Activated CD8-positive, alpha-beta memory T cell treated with anti-CD3 and anti-CD28 coated beads for 1 hour (primary cell): ENCODE data around the gene MCUB.

Experiments used
- DNase-seq, 2 donors: peaks; one replicate each; pipeline ENCODE4 v3.0.0-alpha.2; 2020; ENCODE audit warnings: low read depth in 1 of 2; ENCODE audit errors: extremely low read depth in 1 of 2

Gene MCUB

GRCh38 chr4:109624536-109624935, 64.5 kb downstream of the MCUB start:
- DNase-seq = no peak

DNA sequence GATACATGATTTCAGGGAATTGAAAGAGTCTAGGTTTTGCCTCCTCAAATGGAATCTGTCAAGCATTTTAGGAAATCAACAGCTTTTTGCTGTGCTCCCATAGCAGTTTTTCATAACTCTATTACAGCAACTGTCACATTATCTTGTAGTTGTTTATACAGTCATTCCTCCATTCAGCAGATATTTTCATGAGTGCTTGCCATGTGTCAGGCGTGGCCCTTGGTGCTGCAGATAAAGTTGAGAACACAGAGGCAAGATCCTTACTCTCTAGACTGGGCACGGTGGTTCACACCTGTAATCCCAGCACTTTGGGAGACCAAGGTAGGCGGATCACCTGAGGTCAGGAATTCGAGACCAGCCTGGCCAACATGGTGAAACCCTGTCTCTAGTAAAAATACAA, 67.3 kb downstream of the MCUB start:
- DNase-seq = no peak

DNA sequence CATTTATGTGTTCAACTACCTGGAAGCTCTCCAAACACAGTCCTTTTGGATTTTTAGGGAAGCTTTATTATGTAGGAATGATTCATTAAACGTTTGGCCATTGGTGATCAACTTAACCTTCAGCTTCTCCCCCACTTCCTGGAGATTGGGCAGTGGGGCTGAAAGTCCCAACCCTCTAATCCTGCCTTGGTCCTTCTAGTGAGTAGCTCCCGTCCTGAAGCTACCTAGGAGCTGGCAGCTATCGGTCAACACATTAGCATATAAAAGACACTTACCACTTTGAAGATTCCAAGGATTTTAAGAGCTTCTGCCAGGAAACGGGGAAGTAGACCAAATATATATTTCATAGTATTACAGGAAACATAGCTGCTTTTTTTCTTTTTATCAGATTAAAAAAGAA, 69.7 kb downstream of the MCUB start:
- no peak for DNase-seq

GRCh38 chr4:109631532-109632108, 71.6 kb downstream of the MCUB start:
- no peak for DNase-seq

DNA sequence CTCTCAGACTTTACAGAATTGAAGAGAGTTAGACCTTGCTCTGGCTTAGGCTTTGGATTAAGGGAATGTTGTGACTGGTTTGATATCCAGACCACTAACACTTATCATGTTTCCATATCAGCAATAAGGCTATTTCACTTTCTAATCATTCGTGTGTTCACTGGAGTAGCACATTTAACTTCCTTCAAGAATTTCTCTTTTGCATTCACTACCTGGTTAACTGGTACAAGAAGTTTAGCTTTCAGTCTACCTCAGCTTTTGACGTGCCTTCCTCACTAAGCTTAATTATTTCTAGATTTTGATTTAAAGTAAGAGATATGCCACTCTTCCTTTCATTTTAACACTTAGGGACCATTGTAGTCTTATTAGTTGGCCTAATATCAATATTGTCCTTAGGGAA, 80.6 kb downstream of the MCUB start:
- DNase-seq = no peak

DNA sequence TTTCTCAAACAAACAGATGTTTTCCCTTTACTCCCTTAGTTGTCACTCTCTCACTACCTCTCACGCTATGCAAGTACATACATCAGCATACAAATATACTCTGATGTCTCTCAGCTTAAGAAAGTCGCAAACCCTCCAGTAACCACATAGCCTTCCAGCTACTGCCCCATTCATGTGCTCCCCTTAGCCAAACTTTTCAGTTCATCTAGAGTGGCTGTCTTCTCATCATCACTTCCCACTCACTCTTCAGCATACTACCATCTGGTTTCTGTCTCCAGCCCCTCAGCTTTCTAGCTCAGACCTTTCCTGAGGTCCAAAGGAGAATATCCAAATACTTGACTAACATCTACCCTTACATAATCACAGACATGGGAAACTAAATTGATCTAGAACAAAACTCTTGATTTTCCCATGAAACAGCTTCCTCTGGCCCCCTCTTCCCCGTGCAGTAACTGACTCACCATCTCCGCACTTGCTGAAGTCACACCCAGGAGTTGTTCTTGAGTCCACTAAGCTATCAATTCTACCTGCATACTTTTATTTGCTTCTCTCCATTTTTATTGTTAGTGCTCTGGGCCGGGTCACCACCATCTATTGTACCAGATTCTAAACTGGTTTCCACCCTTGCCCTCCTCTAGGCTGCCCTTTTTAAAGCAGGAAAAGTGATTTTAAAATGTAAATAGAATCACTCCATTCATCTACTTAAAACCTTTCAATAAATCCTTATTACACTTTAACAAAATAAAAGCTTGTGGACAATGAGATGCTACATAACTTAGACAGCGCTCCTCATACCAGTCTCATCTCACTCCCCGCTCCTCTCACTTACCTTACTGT, 86.0 kb downstream of the MCUB start:
- no peak for DNase-seq

GRCh38 chr4:109648266-109648996, 88.4 kb downstream of the MCUB start:
- DNase-seq = no peak

- no peak for DNase-seq
Observed at GRCh38 chr4:109648997-109649575, 89.0 kb downstream of the MCUB start.

DNA sequence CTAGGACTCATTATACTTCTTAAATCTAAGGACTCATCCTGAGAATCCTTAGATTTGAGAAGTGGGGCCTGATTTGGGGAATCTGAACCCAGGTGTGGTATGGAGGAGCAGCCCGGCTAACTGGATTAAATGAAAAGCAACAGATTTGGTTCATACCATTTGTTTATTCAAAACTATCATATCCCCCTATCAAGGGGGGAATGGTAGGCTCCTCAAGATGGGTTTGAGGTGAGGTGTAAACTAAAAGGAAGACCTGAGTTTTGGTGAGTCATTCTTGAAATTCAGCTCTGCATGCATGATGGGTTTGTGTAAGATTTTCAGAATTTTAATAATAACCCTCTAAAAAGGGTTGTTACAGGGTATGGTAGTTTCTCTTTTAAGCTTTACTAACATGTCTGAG, 89.8 kb downstream of the MCUB start:
- DNase-seq = no peak

DNA sequence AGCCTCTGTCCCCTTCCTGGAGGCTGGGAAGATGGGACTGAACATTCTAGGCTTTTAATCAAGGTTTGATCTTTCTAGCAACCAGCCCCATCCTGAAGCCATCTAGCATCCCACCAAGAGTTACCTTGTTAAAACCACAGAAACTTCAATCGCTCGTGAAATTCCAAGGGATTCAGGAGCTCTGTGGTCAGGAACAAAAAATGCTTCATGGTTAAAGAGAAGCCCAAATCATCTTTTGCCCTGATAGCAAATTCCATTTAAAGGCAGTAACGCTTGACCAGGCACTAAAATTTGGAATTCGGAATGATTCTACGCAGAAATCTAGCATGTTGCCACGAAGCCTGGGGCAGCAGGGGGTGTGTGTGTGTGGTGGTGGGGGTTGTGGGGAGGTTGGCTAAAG, 95.3 kb downstream of the MCUB start:
- no peak for DNase-seq

- DNase-seq = no peak
Observed at GRCh38 chr4:109657854-109658418, 97.9 kb downstream of the MCUB start.

- no peak for DNase-seq
Observed at GRCh38 chr4:109658871-109659410, 98.9 kb downstream of the MCUB start.

DNA sequence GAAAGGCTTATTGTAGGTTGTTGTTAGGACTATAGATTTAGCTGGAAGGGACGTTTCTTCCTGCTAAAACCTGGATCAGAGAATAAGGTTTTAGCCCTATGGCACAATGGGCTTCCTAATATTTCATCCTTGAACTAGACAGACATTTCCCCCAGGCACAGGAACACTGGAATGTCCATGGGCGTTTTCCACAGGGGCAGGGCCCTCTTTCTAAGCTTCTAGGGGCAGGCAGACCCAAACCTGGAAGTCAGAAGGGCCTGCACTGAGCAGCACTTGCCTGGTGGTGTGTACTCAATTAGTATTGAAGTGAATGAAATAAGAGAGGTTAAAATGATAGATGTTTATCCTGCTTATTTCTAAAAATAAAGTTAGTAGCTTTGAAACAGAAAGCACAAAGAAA, 102.1 kb downstream of the MCUB start:
- no peak for DNase-seq

DNA sequence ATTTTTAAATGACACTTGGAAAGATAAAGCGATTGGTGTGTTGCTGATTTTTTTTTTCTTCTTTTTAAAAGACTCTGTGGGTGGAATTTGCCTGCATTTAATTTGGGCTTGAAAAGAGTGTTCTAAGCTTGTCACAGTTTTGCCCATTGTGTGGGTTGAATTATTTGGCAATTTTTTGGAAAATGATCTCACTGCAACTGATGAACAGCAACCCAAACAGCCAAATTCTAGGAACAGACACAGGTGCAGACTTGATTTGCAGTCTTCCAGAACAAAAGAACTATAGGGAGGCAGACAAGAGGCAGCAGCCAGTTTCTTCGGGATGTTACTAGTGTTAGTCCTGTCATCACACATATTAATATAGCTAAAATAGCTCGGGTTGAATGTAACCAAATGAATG, 102.7 kb downstream of the MCUB start:
- DNase-seq = no peak

GRCh38 chr4:109665783-109666485, 105.9 kb downstream of the MCUB start:
- DNase-seq = no peak

GRCh38 chr4:109671350-109671749, 111.3 kb downstream of the MCUB start:
- DNase-seq = no peak

GRCh38 chr4:109672169-109672930, 112.3 kb downstream of the MCUB start:
- DNase-seq = no peak

DNA sequence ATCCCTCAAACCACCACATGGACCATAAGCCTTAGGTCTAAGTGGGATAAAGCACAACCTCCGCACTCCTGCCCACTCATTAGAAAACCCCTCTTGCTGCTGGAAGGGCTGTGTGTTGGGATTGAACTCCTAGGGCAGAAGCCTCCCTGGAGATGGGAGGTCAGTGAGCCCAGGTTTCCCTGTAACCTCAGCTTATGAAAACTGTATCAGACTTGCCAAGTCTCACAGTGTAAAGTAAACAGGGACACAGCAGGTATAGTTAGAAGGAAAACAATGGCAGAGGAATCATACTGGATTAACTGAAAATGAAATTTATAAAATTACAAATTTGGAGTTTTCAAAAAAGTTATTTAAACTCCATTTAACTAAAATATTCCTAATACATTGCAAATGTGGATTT, 113.3 kb downstream of the MCUB start:
- no peak for DNase-seq

GRCh38 chr4:109675181-109675580, 115.1 kb downstream of the MCUB start:
- no peak for DNase-seq

DNA sequence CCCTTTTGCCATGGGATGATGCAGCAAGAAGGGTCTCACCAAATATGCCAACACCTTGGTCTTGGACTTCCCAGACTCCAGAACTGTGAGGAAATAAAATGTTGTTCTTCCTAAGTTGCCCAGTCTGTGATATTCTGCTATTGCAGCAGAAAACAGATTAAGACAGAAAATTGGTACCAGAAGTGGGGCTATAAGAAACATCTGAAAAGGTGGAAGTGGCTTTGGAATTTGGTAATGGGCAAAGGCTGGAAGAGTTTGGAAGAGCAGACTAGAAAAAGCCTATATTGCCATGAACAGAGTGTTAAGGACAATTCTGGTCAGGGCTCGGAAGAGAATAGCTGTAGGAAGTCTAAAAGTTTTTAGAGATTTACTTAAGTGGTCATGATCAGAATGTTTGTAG, 115.8 kb downstream of the MCUB start:
- no peak for DNase-seq
